Smooth muscle cell (in vitro differentiated cells): ENCODE measurements around the gene CCDC27. TPM values are rescaled to one million over a fixed set of nuclear protein-coding genes. Genes with fewer than 3 reads are reported as not detected.

ENCODE experiments used
- DNase-seq: peaks from one replicate; lab custom pipeline; 2025; ENCODE audit not compliant: unreplicated experiment; lab: John Stamatoyannopoulos, UW
- H2AFZ ChIP-seq: fragments of 200-600 bp; sonication (generic); 2 replicates; pipeline ENCODE4 v1.6.0; 2016; ENCODE audit warnings: antibody characterized with exemption, low read depth, mild to moderate bottlenecking
- H3F3A ChIP-seq: fragments of 200-600 bp; sonication (generic); 2 replicates; pipeline ENCODE4 v1.6.0; 2017; ENCODE audit warnings: antibody characterized with exemption, low read depth
- H3K27ac ChIP-seq: fragments of 200-600 bp; sonication (generic); 2 replicates; pipeline ENCODE4 v1.5.1; 2016; ENCODE audit warnings: low read depth, mild to moderate bottlenecking
- H3K27me3 ChIP-seq: fragments of 200-600 bp; sonication (generic); 2 replicates; pipeline ENCODE4 v1.6.1; 2016; ENCODE audit warnings: low read depth, mild to moderate bottlenecking
- H3K36me3 ChIP-seq: fragments of 200-600 bp; sonication (generic); 2 replicates; pipeline ENCODE4 v1.5.1; 2016; ENCODE audit warnings: low read depth
- H3K4me1 ChIP-seq: fragments of 200-600 bp; sonication (generic); 2 replicates; pipeline ENCODE4 v1.5.1; 2016; ENCODE audit warnings: low read depth
- H3K4me2 ChIP-seq: fragments of 200-600 bp; sonication (generic); 2 replicates; pipeline ENCODE4 v1.6.0; 2016; ENCODE audit warnings: mild to moderate bottlenecking
- H3K4me3 ChIP-seq: fragments of 200-600 bp; sonication (generic); 2 replicates; pipeline ENCODE4 v1.5.1; 2016; ENCODE audit warnings: mild to moderate bottlenecking
- H3K79me2 ChIP-seq: fragments of 200-600 bp; sonication (generic); 2 replicates; pipeline ENCODE4 v1.6.0; 2016; ENCODE audit warnings: low read depth, mild to moderate bottlenecking
- H3K9ac ChIP-seq: fragments of 200-600 bp; sonication (generic); 2 replicates; pipeline ENCODE4 v1.6.0; 2016; ENCODE audit warnings: low read depth
- H3K9me3 ChIP-seq: fragments of 200-600 bp; sonication (generic); replicated peaks from 2 replicates; pipeline ENCODE4 v1.5.1; 2016; ENCODE audit warnings: low read depth
- H4K20me1 ChIP-seq: fragments of 200-600 bp; sonication (generic); 2 replicates; pipeline ENCODE4 v1.6.0; 2016; ENCODE audit warnings: low read depth
- WGBS: methylation state at CpG from one replicate; pipeline ENCODE4 v1.1.7; 2016; ENCODE audit warnings: low lambda C conversion rate; 5-methylcytosine and 5-hydroxymethylcytosine counted together
- polyA plus RNA-seq: library from polyadenylated mRNA; unstranded; fragments of >200 nt; fragmentation: Nextera tagmentation; extraction: Ambion mirVana; gene quantifications from 2 replicates; pipeline ENCODE4 v1.2.1, GENCODE V29; 2016
- total RNA-seq: library from RNA; depleted of rRNA; stranded (reverse); fragments of >200 nt; gene quantifications from 2 replicates; pipeline ENCODE4 v1.2.3, GENCODE V29; 2014
- TF ChIP-seq, protein P1 (sequence below): fragments of 200-600 bp; sonication (generic); IDR thresholded peaks from 2 replicates; pipeline ENCODE4 v1.5.1; 2017; ENCODE audit warnings: borderline replicate concordance, mild to moderate bottlenecking, antibody characterized with exemption; ENCODE audit not compliant: insufficient read depth, poor library complexity, severe bottlenecking

CCDC27 gene
- total and polyA plus RNA-seq, 2 experiments from 2014 or later: not detected

DNA sequence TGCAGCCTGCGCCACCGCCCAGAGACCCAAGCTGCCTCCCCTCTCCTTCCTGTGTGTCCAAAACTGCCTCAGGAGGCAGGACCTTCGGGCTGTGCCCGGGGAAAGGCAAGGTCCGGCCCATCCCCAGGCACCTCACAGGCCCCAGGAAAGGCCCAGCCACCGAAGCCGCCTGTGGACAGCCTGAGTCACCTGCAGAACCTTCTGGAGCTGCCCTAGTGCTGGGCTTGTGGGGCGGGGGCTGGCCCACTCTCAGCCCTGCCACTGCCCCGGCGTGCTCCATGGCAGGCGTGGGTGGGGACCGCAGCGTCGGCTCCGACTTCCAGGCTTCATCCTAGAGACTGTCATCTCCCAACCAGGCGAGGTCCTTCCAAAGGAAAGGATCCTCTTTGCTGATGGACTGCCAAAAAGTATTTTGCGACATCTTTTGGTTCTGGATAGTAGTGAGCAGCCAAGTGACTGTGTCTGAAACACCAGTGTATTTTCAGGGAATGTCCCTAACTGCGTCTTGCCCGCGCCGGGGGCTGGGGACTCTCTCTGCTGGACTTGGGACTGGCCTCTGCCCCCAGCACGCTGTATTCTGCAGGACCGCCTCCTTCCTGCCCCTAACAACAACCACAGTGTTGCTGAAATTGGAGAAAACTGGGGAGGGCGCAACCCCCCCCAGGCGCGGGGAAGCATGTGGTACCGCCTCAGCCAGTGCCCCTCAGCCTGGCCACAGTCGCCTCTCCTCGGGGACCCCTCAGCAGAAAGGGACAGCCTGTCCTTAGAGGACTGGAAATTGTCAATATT is 19.0 kb upstream of the CCDC27 start:
- H3K9ac ChIP-seq: no peak overlapping the region

DNA sequence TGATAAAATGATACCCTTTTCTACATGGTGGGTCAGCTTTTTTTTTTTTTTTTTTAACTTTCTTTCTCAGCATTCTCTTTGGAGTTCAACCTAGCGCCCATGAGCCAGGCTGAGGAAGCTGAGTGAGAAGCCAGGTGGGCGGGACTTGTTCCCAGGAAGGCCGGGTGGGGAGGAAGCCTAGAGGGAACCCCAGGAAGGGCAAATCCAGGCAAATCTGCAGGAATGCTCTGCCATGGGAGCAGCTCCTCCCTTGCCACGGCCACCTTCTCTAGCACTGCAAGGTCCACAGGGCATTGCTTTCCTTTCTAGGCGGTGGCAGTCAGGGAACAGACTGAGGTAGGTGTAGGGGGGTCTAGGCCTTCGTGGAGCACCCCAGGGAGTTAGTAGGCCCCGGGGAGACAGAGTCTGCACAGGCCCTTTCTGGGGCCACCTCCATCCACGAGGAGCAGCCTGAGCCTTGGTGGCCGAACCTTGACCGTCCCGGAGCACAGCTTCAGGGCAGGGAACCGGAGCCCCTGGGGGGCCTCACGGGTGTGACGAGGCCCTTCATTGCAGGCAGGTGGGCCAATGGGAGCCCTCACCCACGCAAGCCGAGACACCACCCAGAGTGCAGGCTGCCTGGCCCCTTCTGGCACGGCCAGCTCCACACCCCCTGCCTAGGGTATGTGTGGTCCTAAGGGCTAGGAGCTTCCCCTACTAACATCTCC is 18.2 kb upstream of the CCDC27 start:
- no peaks in the 10 kb centered on the region for H3F3A ChIP-seq
- 95% methylated on average over 17 of the region's 17 CpGs for WGBS
- H3K9ac ChIP-seq: no peak overlapping the region
- no peaks in the 10 kb centered on the region for H4K20me1 ChIP-seq
- H3K4me2 ChIP-seq: no peak overlapping the region
- TF ChIP-seq, protein P1, sequence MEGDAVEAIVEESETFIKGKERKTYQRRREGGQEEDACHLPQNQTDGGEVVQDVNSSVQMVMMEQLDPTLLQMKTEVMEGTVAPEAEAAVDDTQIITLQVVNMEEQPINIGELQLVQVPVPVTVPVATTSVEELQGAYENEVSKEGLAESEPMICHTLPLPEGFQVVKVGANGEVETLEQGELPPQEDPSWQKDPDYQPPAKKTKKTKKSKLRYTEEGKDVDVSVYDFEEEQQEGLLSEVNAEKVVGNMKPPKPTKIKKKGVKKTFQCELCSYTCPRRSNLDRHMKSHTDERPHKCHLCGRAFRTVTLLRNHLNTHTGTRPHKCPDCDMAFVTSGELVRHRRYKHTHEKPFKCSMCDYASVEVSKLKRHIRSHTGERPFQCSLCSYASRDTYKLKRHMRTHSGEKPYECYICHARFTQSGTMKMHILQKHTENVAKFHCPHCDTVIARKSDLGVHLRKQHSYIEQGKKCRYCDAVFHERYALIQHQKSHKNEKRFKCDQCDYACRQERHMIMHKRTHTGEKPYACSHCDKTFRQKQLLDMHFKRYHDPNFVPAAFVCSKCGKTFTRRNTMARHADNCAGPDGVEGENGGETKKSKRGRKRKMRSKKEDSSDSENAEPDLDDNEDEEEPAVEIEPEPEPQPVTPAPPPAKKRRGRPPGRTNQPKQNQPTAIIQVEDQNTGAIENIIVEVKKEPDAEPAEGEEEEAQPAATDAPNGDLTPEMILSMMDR: no peak
- H3K27me3 ChIP-seq: no peaks in the 10 kb centered on the region
- H3K4me3 ChIP-seq: no peak overlapping the region
- DNase-seq: no peak
- no peaks in the 10 kb centered on the region for H3K9me3 ChIP-seq
- no peak overlapping the region for H2AFZ ChIP-seq
- H3K79me2 ChIP-seq: no peaks in the 10 kb centered on the region
- H3K27ac ChIP-seq: no peak overlapping the region
- H3K36me3 ChIP-seq: no peaks in the 10 kb centered on the region
- H3K4me1 ChIP-seq: no peaks in the 10 kb centered on the region

More for the DNA sequence above, 19.0 kb upstream of the CCDC27 start:
- H3K36me3 ChIP-seq: no peaks in the 10 kb centered on the region
- H3K4me2 ChIP-seq: peak overlapping the region; percentile 26
- H3K79me2 ChIP-seq: no peaks in the 10 kb centered on the region
- no peaks in the 10 kb centered on the region for H3K9me3 ChIP-seq
- no peaks in the 10 kb centered on the region for H4K20me1 ChIP-seq
- no peaks in the 10 kb centered on the region for H3K27me3 ChIP-seq
- no peak overlapping the region for H2AFZ ChIP-seq
- no peak for DNase-seq
- TF ChIP-seq, protein P1: no peak
- no peak overlapping the region for H3K4me3 ChIP-seq
- H3K27ac ChIP-seq: no peak overlapping the region
- 82% methylated on average over 29 of the region's 29 CpGs for WGBS
- no peaks in the 10 kb centered on the region for H3K4me1 ChIP-seq
- H3F3A ChIP-seq: no peaks in the 10 kb centered on the region

DNA sequence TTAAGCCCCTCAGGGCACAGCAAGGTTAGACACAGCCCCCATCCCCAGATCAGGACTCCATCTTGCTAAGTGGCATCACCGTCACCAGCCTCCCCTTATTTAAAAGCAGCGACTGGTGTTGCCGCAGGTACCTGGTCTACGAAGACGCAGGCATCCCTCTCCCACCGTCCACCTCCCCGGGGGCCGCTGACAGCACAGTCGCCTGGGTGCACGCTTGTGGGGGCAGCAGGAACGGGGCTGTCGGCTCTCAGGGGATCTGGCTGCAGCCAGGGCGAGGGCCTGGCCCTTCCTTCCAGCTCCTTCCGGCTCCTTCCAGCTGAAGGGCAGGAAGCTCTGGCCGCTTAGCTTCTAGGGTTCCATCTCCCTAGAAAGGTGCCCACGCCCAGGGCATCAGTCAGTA is 17.6 kb upstream of the CCDC27 start:
- TF ChIP-seq, protein P1: no peak

More for the DNA sequence above, 17.6 kb upstream of the CCDC27 start:
- H3K4me3 ChIP-seq: no peak overlapping the region
- no peaks in the 10 kb centered on the region for H3K36me3 ChIP-seq
- no peak overlapping the region for H3K4me2 ChIP-seq
- H3K27ac ChIP-seq: no peak overlapping the region
- H2AFZ ChIP-seq: no peak overlapping the region
- no peaks in the 10 kb centered on the region for H3K79me2 ChIP-seq
- H3K27me3 ChIP-seq: no peaks in the 10 kb centered on the region
- DNase-seq: no peak
- H3K9me3 ChIP-seq: no peaks in the 10 kb centered on the region
- no peak overlapping the region for H3K9ac ChIP-seq
- H3F3A ChIP-seq: no peaks in the 10 kb centered on the region
- WGBS: 97% methylated on average over 15 of the region's 16 CpGs
- H3K4me1 ChIP-seq: no peaks in the 10 kb centered on the region
- H4K20me1 ChIP-seq: no peaks in the 10 kb centered on the region
